Measurements from ENCODE around the gene IFT25. TPM values are rescaled to one million over a fixed set of nuclear protein-coding genes. Genes with fewer than 3 reads are reported as not detected.
A peak's percentile ranks its signal among the peaks of the same experiment; 100 is the strongest.

The IFT25 gene
- total and polyA plus RNA-seq, 2 of the 13 experiments (the other 11 are each of a cell fraction or from before 2014, with no cell fraction given), result 19.7 to 48.0 TPM

DNA sequence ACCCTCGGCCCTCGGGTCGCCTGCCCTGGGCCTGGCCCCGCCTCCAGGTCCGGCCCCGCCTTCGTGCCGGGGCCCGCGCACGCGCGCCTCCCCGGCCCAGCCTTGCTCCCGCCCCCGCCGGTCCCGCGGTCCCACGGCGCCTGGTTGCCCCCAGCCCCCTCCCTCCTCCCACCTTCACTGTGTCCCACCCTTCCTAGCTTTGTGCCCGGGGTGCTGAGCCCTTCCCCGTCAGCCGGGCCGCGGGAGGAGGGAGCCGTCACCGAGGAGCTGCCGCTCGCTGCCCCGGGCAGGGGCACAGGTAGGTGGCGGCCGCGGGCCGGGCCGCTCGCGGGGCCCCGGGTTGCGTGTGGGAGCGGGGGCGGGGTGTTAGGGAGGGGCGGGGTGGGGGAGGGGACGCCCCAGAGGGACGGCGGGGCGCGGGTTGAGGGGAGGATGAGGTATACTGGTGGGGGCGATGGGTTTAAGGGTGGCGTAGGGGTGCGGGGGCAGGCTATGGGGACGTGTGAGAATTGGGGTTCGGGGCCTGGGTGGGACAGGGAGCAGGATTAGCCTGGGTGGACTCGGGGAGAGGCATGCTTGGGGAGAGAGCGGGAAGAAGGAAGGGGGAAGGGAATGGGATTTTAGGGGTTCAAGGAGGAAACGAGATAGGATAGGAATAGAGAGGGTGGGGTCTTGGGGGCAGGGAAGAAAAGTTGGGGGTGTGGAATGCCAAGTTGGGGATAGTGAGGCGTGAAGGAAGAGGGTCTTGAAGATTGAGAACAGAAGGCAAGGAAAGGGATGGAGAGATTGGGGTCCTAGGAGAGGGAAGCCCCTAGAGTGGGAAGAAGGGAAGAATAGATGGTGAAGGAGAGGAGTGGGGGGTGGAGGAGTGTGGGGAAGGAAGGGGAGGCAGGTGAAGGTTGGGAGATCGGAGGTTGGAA is 1.0 kb upstream of the IFT25 start, which contains the start of gene LRRC42 (continued):
- TF ChIP-seq, protein P1, sequence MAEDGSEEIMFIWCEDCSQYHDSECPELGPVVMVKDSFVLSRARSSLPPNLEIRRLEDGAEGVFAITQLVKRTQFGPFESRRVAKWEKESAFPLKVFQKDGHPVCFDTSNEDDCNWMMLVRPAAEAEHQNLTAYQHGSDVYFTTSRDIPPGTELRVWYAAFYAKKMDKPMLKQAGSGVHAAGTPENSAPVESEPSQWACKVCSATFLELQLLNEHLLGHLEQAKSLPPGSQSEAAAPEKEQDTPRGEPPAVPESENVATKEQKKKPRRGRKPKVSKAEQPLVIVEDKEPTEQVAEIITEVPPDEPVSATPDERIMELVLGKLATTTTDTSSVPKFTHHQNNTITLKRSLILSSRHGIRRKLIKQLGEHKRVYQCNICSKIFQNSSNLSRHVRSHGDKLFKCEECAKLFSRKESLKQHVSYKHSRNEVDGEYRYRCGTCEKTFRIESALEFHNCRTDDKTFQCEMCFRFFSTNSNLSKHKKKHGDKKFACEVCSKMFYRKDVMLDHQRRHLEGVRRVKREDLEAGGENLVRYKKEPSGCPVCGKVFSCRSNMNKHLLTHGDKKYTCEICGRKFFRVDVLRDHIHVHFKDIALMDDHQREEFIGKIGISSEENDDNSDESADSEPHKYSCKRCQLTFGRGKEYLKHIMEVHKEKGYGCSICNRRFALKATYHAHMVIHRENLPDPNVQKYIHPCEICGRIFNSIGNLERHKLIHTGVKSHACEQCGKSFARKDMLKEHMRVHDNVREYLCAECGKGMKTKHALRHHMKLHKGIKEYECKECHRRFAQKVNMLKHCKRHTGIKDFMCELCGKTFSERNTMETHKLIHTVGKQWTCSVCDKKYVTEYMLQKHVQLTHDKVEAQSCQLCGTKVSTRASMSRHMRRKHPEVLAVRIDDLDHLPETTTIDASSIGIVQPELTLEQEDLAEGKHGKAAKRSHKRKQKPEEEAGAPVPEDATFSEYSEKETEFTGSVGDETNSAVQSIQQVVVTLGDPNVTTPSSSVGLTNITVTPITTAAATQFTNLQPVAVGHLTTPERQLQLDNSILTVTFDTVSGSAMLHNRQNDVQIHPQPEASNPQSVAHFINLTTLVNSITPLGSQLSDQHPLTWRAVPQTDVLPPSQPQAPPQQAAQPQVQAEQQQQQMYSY (CRISPR knock-in tag; IDR thresholded peaks at IDR 0.05), result no peak
- TF ChIP-seq EZH2 (conservative IDR thresholded peaks at IDR 0.05; ENCODE audit: low read depth, low read length) (no peak), TAF1 (CRISPR knock-in tag; IDR thresholded peaks at IDR 0.05) (0 out of 2 replicates have a peak, but pooled peaks have one; percentile 18), XRCC5 (optimal IDR thresholded peaks at IDR 0.05; ENCODE audit: low read length) (peak; percentile 26), SATB2 (CRISPR knock-in tag; IDR thresholded peaks at IDR 0.05) (no peak), ZNF766 (CRISPR knock-in tag; IDR thresholded peaks at IDR 0.05; ENCODE audit: borderline replicate concordance) (peak; percentile 7; the same call in 1 of the 2 replicates), TAF15 (IDR thresholded peaks at IDR 0.05; ENCODE audit: low read depth, low read length, poor library complexity, severe bottlenecking) (no peak), POLR2A (IDR thresholded peaks at IDR 0.05; ENCODE audit: insufficient read depth in 1 of 2, low read depth in 2 of 2, low read length in 2 of 2) (peak in 1 of 2 experiments; percentile 32; a peak in 1 of 4 replicates), HNRNPLL (IDR thresholded peaks at IDR 0.05; ENCODE audit: low read depth, low read length, poor library complexity, severe bottlenecking) (no peak), PHB2 (IDR thresholded peaks at IDR 0.05; ENCODE audit: partially characterized antibody) (no peak), KLF11 (CRISPR knock-in tag; IDR thresholded peaks at IDR 0.05) (no peak), ZNF468 (CRISPR knock-in tag; IDR thresholded peaks at IDR 0.05) (no peak), NONO (IDR thresholded peaks at IDR 0.05) (no peak), NONO (CRISPR knock-in tag; conservative IDR thresholded peaks at IDR 0.05) (0 out of 2 replicates have a peak, but pooled peaks have one; percentile 31), ZZZ3 (CRISPR knock-in tag; IDR thresholded peaks at IDR 0.05; ENCODE audit: borderline replicate concordance) (no peak), NFE2L1 (CRISPR knock-in tag; IDR thresholded peaks at IDR 0.05; ENCODE audit: borderline replicate concordance) (no peak), GZF1 (CRISPR knock-in tag; IDR thresholded peaks at IDR 0.05) (no peak), KDM3A (CRISPR knock-in tag; IDR thresholded peaks at IDR 0.05; ENCODE audit: low read depth) (no peak), ZNF230 (CRISPR knock-in tag; IDR thresholded peaks at IDR 0.05) (0 out of 2 replicates have a peak, but pooled peaks have one; percentile 19)
- TF ChIP-seq, protein P2, sequence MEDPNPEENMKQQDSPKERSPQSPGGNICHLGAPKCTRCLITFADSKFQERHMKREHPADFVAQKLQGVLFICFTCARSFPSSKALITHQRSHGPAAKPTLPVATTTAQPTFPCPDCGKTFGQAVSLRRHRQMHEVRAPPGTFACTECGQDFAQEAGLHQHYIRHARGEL (CRISPR knock-in tag; IDR thresholded peaks at IDR 0.05), result no peak
- TF ChIP-seq, protein P3, sequence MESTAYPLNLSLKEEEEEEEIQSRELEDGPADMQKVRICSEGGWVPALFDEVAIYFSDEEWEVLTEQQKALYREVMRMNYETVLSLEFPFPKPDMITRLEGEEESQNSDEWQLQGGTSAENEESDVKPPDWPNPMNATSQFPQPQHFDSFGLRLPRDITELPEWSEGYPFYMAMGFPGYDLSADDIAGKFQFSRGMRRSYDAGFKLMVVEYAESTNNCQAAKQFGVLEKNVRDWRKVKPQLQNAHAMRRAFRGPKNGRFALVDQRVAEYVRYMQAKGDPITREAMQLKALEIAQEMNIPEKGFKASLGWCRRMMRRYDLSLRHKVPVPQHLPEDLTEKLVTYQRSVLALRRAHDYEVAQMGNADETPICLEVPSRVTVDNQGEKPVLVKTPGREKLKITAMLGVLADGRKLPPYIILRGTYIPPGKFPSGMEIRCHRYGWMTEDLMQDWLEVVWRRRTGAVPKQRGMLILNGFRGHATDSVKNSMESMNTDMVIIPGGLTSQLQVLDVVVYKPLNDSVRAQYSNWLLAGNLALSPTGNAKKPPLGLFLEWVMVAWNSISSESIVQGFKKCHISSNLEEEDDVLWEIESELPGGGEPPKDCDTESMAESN (CRISPR knock-in tag; conservative IDR thresholded peaks at IDR 0.05), result peak; percentile 17; the same call in 1 of the 2 replicates
- TF ChIP-seq, protein P4, sequence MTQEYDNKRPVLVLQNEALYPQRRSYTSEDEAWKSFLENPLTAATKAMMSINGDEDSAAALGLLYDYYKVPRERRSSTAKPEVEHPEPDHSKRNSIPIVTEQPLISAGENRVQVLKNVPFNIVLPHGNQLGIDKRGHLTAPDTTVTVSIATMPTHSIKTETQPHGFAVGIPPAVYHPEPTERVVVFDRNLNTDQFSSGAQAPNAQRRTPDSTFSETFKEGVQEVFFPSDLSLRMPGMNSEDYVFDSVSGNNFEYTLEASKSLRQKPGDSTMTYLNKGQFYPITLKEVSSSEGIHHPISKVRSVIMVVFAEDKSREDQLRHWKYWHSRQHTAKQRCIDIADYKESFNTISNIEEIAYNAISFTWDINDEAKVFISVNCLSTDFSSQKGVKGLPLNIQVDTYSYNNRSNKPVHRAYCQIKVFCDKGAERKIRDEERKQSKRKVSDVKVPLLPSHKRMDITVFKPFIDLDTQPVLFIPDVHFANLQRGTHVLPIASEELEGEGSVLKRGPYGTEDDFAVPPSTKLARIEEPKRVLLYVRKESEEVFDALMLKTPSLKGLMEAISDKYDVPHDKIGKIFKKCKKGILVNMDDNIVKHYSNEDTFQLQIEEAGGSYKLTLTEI (CRISPR knock-in tag; conservative IDR thresholded peaks at IDR 0.05), result no peak

Measured in HepG2 (cell line).